IgD-negative memory B cell (primary cell): Measurements from ENCODE around the gene ST3GAL3. TPM values are rescaled to one million over a fixed set of nuclear protein-coding genes. Genes with fewer than 3 reads are reported as not detected.
"Not testable (repeated sequence)": the region's sequence is repeated elsewhere in the genome, so short reads cannot be mapped to it uniquely, and the experiment has no call there.

ENCODE experiments used
- H3K27ac Mint-ChIP-seq, 3 donors: one replicate each; pipeline ENCODE4 v1.8.0; 2020 to 2022; ENCODE audit warnings: mild to moderate bottlenecking in 3 of 3, mixed read lengths in 3 of 3, moderate library complexity in 1 of 3
- H3K27me3 Mint-ChIP-seq: one replicate; pipeline ENCODE4 v1.8.0; 2021; ENCODE audit warnings: mixed read lengths
- H3K36me3 Mint-ChIP-seq: one replicate; pipeline ENCODE4 v1.8.0; 2020; ENCODE audit warnings: mild to moderate bottlenecking, mixed read lengths
- H3K4me1 Mint-ChIP-seq, 3 donors: one replicate each; pipeline ENCODE4 v1.8.0; 2020 to 2022; ENCODE audit warnings: mixed read lengths in 3 of 3, mild to moderate bottlenecking in 1 of 3
- H3K4me3 Mint-ChIP-seq, 4 donors: one replicate each; pipeline ENCODE4 v1.8.0; 2020 to 2022; ENCODE audit warnings: mild to moderate bottlenecking in 4 of 4, mixed read lengths in 4 of 4, moderate library complexity in 3 of 4
- H3K9me3 Mint-ChIP-seq, 3 donors: one replicate each; pipeline ENCODE4 v1.8.0; 2020 to 2021; ENCODE audit warnings: mixed read lengths in 3 of 3, mild to moderate bottlenecking in 1 of 3
- polyA plus RNA-seq: library from polyadenylated mRNA; unstranded; fragments of 300-500 nt; fragmentation: Illumina TruSeq; gene quantifications from one replicate; pipeline ENCODE4 v1.2.3, GENCODE V29; 2021

Gene ST3GAL3
- polyA plus RNA-seq, 1 donor from 2014 or later = 14.3 TPM

GRCh38 chr1:43760745-43761317 lies 53.5 kb downstream of the ST3GAL3 start:
- Mint-ChIP-seq H3K9me3 (no peaks in the 10 kb centered on the region), H3K27ac (no peak overlapping the region)

DNA sequence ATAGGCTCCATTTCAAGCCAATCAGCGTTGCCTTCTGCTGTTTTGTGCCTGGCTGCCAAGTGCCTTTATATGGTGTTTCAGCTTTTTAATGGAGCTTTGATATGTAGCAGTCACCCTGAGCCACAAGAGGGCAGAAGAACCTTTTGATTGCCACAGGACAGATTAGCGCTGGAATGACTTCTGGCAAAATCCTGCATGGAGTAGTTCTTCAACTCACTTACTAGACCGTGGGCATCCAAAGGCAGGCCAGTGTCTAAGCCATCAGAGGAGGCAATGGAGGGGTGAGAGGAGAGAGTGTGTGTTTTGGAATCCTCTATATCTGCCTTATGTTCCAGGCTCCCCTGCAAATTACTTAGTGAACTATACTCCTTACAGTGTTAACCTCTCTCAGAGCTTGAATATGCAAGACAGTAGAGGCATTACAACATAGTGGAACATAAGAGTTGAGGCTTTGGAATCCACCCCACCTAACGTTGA lies 56.2 kb downstream of the ST3GAL3 start:
- no peaks in the 10 kb centered on the region for H3K27me3 Mint-ChIP-seq
- no peak overlapping the region for H3K27ac Mint-ChIP-seq
- peaks cover 0 to 4% (median 3%) of the 10 kb centered on the region in 3 donors for H3K4me1 Mint-ChIP-seq
- no peak overlapping the region for H3K4me3 Mint-ChIP-seq
- peaks cover 2% of the 10 kb centered on the region for H3K36me3 Mint-ChIP-seq
- no peaks in the 10 kb centered on the region for H3K9me3 Mint-ChIP-seq

More at GRCh38 chr1:43760745-43761317, 53.5 kb downstream of the ST3GAL3 start:
- no peak overlapping the region for H3K4me3 Mint-ChIP-seq
- H3K27me3 Mint-ChIP-seq = no peaks in the 10 kb centered on the region
- peaks cover 0 to 4% (median 3%) of the 10 kb centered on the region in 3 donors for H3K4me1 Mint-ChIP-seq
- H3K36me3 Mint-ChIP-seq = peaks cover 2% of the 10 kb centered on the region

- no peaks in the 10 kb centered on the region for H3K9me3 Mint-ChIP-seq
- H3K4me3 Mint-ChIP-seq = no peak overlapping the region
- H3K27ac Mint-ChIP-seq = peak overlapping the region in 1 of 3 donors; percentile 28
- no peaks in the 10 kb centered on the region for H3K27me3 Mint-ChIP-seq
- peaks cover 2% of the 10 kb centered on the region for H3K36me3 Mint-ChIP-seq
- H3K4me1 Mint-ChIP-seq = peaks cover 0 to 4% (median 3%) of the 10 kb centered on the region in 3 donors
Measured at GRCh38 chr1:43764581-43764980, 57.2 kb downstream of the ST3GAL3 start.

DNA sequence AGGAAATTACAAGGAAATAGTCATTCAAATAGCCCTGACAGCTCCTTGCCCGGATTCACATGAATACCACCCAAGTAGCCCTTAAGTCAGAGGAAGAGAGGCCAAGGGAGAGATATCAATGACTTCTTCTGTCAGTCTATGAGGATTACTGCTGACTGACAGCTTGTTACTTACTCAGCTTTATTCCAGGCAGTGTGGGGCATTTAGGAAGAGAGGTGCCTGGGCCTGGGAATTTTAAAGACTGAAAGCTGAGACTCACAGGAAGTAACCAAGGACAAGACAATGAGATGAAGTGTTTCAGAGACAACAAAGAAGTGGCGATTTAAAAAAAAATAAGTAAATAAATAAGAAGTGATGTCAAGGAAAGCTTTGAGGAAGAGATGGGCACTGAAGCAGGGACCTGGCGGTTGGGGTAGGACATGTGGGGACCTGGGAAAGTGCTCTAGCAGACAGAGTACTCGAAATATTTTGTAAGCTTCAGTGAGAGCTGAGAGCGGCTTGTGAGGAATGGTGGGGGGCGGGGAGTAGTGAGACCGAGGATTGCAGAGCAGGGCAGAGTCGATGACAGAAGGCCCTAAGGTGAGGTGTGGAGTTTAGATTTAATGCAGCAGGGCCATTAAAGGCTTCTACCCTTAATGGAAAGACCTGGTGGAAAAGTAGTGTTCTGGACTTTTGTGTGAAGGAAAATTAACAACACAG lies 58.9 kb downstream of the ST3GAL3 start:
- Mint-ChIP-seq H3K4me1 (peaks cover 0 to 4% (median 3%) of the 10 kb centered on the region in 3 donors), H3K27ac (no peak overlapping the region), H3K9me3 (no peaks in the 10 kb centered on the region)

GRCh38 chr1:43766818-43767525 lies 59.6 kb downstream of the ST3GAL3 start:
- Mint-ChIP-seq H3K4me1 (peaks cover 0 to 4% (median 2%) of the 10 kb centered on the region in 3 donors), H3K36me3 (peaks cover 2% of the 10 kb centered on the region), H3K9me3 (no peaks in the 10 kb centered on the region), H3K27me3 (no peaks in the 10 kb centered on the region), H3K4me3 (no peak overlapping the region), H3K27ac (no peak overlapping the region)

More for the DNA sequence above, 58.9 kb downstream of the ST3GAL3 start:
- Mint-ChIP-seq H3K36me3 (peaks cover 2% of the 10 kb centered on the region), H3K4me3 (no peak overlapping the region), H3K27me3 (no peaks in the 10 kb centered on the region)

- Mint-ChIP-seq H3K27ac (no peak overlapping the region), H3K4me1 (peaks cover 0 to 3% (median 3%) of the 10 kb centered on the region in 3 donors), H3K9me3 (no peaks in the 10 kb centered on the region), H3K36me3 (peaks cover 2% of the 10 kb centered on the region), H3K27me3 (no peaks in the 10 kb centered on the region), H3K4me3 (no peak overlapping the region)
Measured at GRCh38 chr1:43768168-43768567, 60.8 kb downstream of the ST3GAL3 start.

- H3K4me3 Mint-ChIP-seq = no peak overlapping the region
- no peak overlapping the region for H3K27ac Mint-ChIP-seq
- no peaks in the 10 kb centered on the region for H3K9me3 Mint-ChIP-seq
- H3K4me1 Mint-ChIP-seq = peaks cover 0 to 2% (median 0%) of the 10 kb centered on the region in 3 donors
- no peaks in the 10 kb centered on the region for H3K27me3 Mint-ChIP-seq
- no peaks in the 10 kb centered on the region for H3K36me3 Mint-ChIP-seq
Measured at GRCh38 chr1:43769350-43769908, 62.1 kb downstream of the ST3GAL3 start.

DNA sequence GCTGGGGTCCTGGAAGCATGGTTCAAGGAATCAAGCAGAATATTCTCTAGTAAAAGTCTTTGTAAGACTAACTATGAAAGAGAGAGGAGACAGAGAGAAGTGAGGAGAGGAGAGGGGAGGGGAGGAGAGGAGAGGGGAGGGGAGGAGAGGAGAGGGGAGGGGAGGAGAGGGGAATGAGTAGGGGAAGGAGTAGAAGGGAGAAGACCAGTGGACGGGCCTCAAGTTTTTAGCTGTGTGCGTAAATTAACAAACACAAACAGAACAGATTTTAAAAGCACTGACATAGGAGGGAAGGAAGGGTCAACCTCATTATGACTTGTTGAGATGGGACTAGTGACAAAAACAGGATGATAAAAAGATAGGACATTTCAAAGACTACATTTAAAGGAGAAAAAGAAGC lies 62.8 kb downstream of the ST3GAL3 start:
- Mint-ChIP-seq H3K27ac (no peak overlapping the region), H3K27me3 (no peaks in the 10 kb centered on the region), H3K4me1 (peaks cover 0 to 2% (median 0%) of the 10 kb centered on the region in 3 donors), H3K9me3 (no peaks in the 10 kb centered on the region), H3K36me3 (peaks cover 2% of the 10 kb centered on the region), H3K4me3 (no peak overlapping the region)

DNA sequence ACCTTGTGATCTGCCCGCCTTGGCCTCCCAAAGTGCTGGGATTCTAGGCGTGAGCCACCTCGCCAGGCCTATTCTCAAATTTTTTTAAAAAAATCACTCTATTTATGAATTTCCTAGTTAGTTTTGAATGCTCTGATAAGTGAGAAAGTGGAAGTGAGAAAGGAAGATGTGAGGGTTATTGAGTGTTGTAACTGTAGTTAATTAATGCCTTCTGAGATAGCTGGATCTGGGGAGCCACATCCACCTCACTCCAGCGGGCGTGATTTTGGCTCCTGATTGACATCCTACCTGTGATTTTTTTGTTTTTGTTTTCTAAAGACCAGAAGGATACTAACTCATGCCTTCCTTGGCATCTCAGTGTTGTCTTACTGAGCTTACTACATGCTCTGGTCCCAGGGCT lies 65.6 kb downstream of the ST3GAL3 start:
- Mint-ChIP-seq H3K4me3 (no peak overlapping the region), H3K36me3 (peaks cover 4% of the 10 kb centered on the region), H3K27me3 (no peaks in the 10 kb centered on the region), H3K27ac (no peak overlapping the region), H3K4me1 (peaks cover 0 to 2% (median 0%) of the 10 kb centered on the region in 3 donors), H3K9me3 (peaks cover 0 to 2% (median 0%) of the 10 kb centered on the region in 3 donors)

- Mint-ChIP-seq H3K4me1 (peaks cover 0 to 2% (median 0%) of the 10 kb centered on the region in 3 donors), H3K4me3 (no peak overlapping the region), H3K9me3 (peaks cover 0 to 3% (median 0%) of the 10 kb centered on the region in 3 donors), H3K27ac (no peak overlapping the region), H3K27me3 (no peaks in the 10 kb centered on the region), H3K36me3 (peaks cover 4% of the 10 kb centered on the region)
Measured at GRCh38 chr1:43773821-43774220, 66.5 kb downstream of the ST3GAL3 start.

- peak overlapping the region in 1 of 3 donors; percentile 82 for H3K27ac Mint-ChIP-seq
Measured at GRCh38 chr1:43774359-43774758, 67.0 kb downstream of the ST3GAL3 start.

GRCh38 chr1:43776043-43776761 lies 68.9 kb downstream of the ST3GAL3 start:
- Mint-ChIP-seq H3K9me3 (peaks cover 7 to 18% (median 8%) of the 10 kb centered on the region in 3 donors), H3K27ac (peak overlapping the region in 1 of 3 donors; percentile 74), H3K4me3 (no peak overlapping the region), H3K27me3 (no peaks in the 10 kb centered on the region), H3K4me1 (peaks cover 0 to 2% (median 0%) of the 10 kb centered on the region in 3 donors), H3K36me3 (peaks cover 9% of the 10 kb centered on the region)

More at GRCh38 chr1:43774359-43774758, 67.0 kb downstream of the ST3GAL3 start:
- no peak overlapping the region for H3K4me3 Mint-ChIP-seq
- H3K4me1 Mint-ChIP-seq = peaks cover 0 to 2% (median 0%) of the 10 kb centered on the region in 3 donors
- no peaks in the 10 kb centered on the region for H3K27me3 Mint-ChIP-seq
- H3K9me3 Mint-ChIP-seq = peaks cover 3 to 7% (median 3%) of the 10 kb centered on the region in 3 donors
- peaks cover 5% of the 10 kb centered on the region for H3K36me3 Mint-ChIP-seq

- not testable (repeated sequence) for H3K36me3 Mint-ChIP-seq, H3K4me1 Mint-ChIP-seq, H3K27ac Mint-ChIP-seq
Measured at GRCh38 chr1:43777916-43778315, 70.6 kb downstream of the ST3GAL3 start.

DNA sequence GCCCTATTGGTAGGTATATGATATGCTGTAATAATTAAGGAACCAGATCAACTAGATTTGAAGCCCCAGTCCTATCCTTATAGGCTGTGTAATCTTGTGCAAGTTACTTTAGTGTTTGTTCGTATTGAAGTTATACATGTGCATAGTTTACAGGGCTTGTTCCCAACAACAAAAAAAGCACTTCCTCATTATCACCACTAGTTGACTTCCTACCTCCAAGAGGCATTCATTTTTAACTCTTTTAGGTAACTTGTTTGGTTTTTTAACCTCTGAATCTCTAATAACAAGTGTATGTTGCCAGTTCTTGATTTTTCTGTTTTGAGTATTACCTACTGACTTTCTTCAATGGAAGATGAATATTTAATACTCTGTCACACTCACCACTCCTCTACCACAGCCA lies 71.9 kb downstream of the ST3GAL3 start:
- H3K4me3 Mint-ChIP-seq = peak overlapping the region in 1 of 4 donors; percentile 29

More at GRCh38 chr1:43777916-43778315, 70.6 kb downstream of the ST3GAL3 start:
- H3K27me3 Mint-ChIP-seq, H3K4me3 Mint-ChIP-seq: not testable (repeated sequence)
- H3K9me3 Mint-ChIP-seq = peaks cover 7 to 18% (median 14%) of the 10 kb centered on the region in 3 donors

More for the DNA sequence above, 71.9 kb downstream of the ST3GAL3 start:
- H3K27me3 Mint-ChIP-seq = no peaks in the 10 kb centered on the region
- H3K9me3 Mint-ChIP-seq = peaks cover 7 to 18% (median 14%) of the 10 kb centered on the region in 3 donors
- peaks cover 0 to 1% (median 0%) of the 10 kb centered on the region in 3 donors for H3K4me1 Mint-ChIP-seq
- H3K36me3 Mint-ChIP-seq = peaks cover 11% of the 10 kb centered on the region
- peak overlapping the region in 1 of 3 donors; percentile 68 for H3K27ac Mint-ChIP-seq
